ENCODE results near the gene FAM174C.
"Not testable (repeated sequence)": the region's sequence is repeated elsewhere in the genome, so short reads cannot be mapped to it uniquely, and the experiment has no call there.

Gene FAM174C

GRCh38 chr19:1237754-1238368 lies 37.5 kb upstream of the FAM174C start, which contains the start of gene CBARP:
Gene CBARP, minus strand, starts transcription at chr19:1238005. Its CDS starts 1,905 bp downstream, at chr19:1236100.
- no peak for DNase-seq

- DNase-seq: no peak
Observed at GRCh38 chr19:1238369-1239303, 36.7 kb upstream of the FAM174C start.

- DNase-seq: no peak
Observed at GRCh38 chr19:1239420-1239795, 35.9 kb upstream of the FAM174C start.

- DNase-seq: no peak
Observed at GRCh38 chr19:1239796-1240737, 35.3 kb upstream of the FAM174C start.

- no peak for DNase-seq
Observed at GRCh38 chr19:1240925-1241324, 34.4 kb upstream of the FAM174C start.

- DNase-seq: peak; percentile 39
Observed at GRCh38 chr19:1241417-1242095, 33.8 kb upstream of the FAM174C start, which contains the start of gene ATP5F1D. Gene ATP5F1D, plus strand, starts transcription at chr19:1241751. Its CDS starts 100 bp downstream, at chr19:1241851.

GRCh38 chr19:1243768-1244692 lies 31.3 kb upstream of the FAM174C start:
- no peak for DNase-seq

- DNase-seq: no peak
Observed at GRCh38 chr19:1244693-1245451, 30.5 kb upstream of the FAM174C start.

GRCh38 chr19:1245494-1246264 lies 29.7 kb upstream of the FAM174C start:
- no peak for DNase-seq

GRCh38 chr19:1246265-1247087 lies 28.9 kb upstream of the FAM174C start:
- DNase-seq: not testable (repeated sequence)

- no peak for DNase-seq
Observed at GRCh38 chr19:1247748-1248138, 27.6 kb upstream of the FAM174C start.

- no peak for DNase-seq
Observed at GRCh38 chr19:1248139-1248785, 27.1 kb upstream of the FAM174C start, which contains the start of gene MIDN. Gene MIDN, plus strand, starts transcription at chr19:1248583. Its CDS starts 1,714 bp downstream, at chr19:1250297.

GRCh38 chr19:1248786-1249297 lies 26.5 kb upstream of the FAM174C start:
- no peak for DNase-seq

- DNase-seq: peak; percentile 70
Observed at GRCh38 chr19:1249298-1249989, 25.9 kb upstream of the FAM174C start.

- DNase-seq: no peak
Observed at GRCh38 chr19:1249990-1250436, 25.3 kb upstream of the FAM174C start.

- no peak for DNase-seq
Observed at GRCh38 chr19:1250437-1251260, 24.7 kb upstream of the FAM174C start.
